UCSD-AML1 (cell line): Measurements from ENCODE around the gene KDM7A.

Source experiments
- DNase-seq: peaks from one replicate; lab custom pipeline; 2025; ENCODE audit not compliant: unreplicated experiment; lab: John Stamatoyannopoulos, UW

KDM7A gene

GRCh38 chr7:140093375-140093774 lies 83.4 kb downstream of the KDM7A start:
- DNase-seq: no peak

GRCh38 chr7:140085447-140085846 lies 91.3 kb downstream of the KDM7A start:
- no peak for DNase-seq

GRCh38 chr7:140084972-140085371 lies 91.8 kb downstream of the KDM7A start:
- no peak for DNase-seq

GRCh38 chr7:140084142-140084655 lies 92.6 kb downstream of the KDM7A start:
- DNase-seq: no peak

- peak; percentile 9 for DNase-seq
These were observed 94.0 kb downstream of the KDM7A start for GRCh38 chr7:140082770-140083169.

GRCh38 chr7:140081774-140082425 lies 94.9 kb downstream of the KDM7A start:
- DNase-seq: no peak

- no peak for DNase-seq
These were observed 95.9 kb downstream of the KDM7A start for GRCh38 chr7:140080919-140081318.

- DNase-seq: peak; percentile 16
These were observed 97.7 kb downstream of the KDM7A start for GRCh38 chr7:140079121-140079536.

GRCh38 chr7:140078392-140078791 lies 98.4 kb downstream of the KDM7A start:
- no peak for DNase-seq

GRCh38 chr7:140074780-140075179 lies 102.0 kb downstream of the KDM7A start:
- no peak for DNase-seq

- no peak for DNase-seq
These were observed 106.2 kb downstream of the KDM7A start for GRCh38 chr7:140070546-140070945.

- no peak for DNase-seq
These were observed 107.4 kb downstream of the KDM7A start for GRCh38 chr7:140069298-140069949.

- DNase-seq: no peak
These were observed 108.8 kb downstream of the KDM7A start for GRCh38 chr7:140068033-140068432.

- no peak for DNase-seq
These were observed 109.7 kb downstream of the KDM7A start for GRCh38 chr7:140067052-140067451.

- peak; percentile 80 for DNase-seq
These were observed 114.1 kb downstream of the KDM7A start, which contains the start of gene PARP12 for GRCh38 chr7:140062528-140063299. Gene PARP12 (minus strand): TSS chr7:140062951. CDS start chr7:140062847, 104 bp downstream.

GRCh38 chr7:140062118-140062527 lies 114.7 kb downstream of the KDM7A start:
- no peak for DNase-seq

GRCh38 chr7:140061607-140061930 lies 115.2 kb downstream of the KDM7A start:
- DNase-seq: no peak

GRCh38 chr7:140060788-140061606 lies 115.8 kb downstream of the KDM7A start:
- DNase-seq: no peak

GRCh38 chr7:140060243-140060630 lies 116.5 kb downstream of the KDM7A start:
- DNase-seq: no peak

GRCh38 chr7:140059273-140060242 lies 117.2 kb downstream of the KDM7A start:
- peak; percentile 8 for DNase-seq
